ENCODE results near the gene STRN.

STRN gene

DNA sequence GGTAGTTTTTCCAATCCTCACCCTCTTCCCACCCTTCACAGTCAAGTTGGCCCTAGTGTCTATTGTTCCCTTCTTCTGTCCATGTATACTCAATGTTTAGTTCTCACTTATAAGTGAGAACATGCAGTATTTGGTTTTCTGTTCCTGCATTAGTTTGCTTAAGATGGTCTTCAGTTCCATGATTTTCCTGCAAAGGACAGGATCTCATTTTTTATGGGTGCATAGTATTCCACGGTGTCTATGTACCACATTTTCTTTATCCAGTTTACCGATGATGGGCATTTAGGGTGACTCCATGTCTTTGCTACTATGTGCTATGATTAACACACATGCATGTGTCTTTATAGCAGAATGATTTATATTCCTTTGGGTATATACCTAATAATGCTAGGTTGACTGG lies 104.4 kb downstream of the STRN start:
- no peak overlapping the region for H3K4me3 ChIP-seq (ENCODE audit: low read depth, low read length)
- DNase-seq (ENCODE audit: low read depth), result no peak
- TF ChIP-seq MYC (IDR thresholded peaks at IDR 0.05; ENCODE audit: low read depth, low read length) (no peak), POLR2A (IDR thresholded peaks at IDR 0.05; ENCODE audit: extremely low read depth, insufficient read length) (no peak)
- TF ChIP-seq, protein P1, sequence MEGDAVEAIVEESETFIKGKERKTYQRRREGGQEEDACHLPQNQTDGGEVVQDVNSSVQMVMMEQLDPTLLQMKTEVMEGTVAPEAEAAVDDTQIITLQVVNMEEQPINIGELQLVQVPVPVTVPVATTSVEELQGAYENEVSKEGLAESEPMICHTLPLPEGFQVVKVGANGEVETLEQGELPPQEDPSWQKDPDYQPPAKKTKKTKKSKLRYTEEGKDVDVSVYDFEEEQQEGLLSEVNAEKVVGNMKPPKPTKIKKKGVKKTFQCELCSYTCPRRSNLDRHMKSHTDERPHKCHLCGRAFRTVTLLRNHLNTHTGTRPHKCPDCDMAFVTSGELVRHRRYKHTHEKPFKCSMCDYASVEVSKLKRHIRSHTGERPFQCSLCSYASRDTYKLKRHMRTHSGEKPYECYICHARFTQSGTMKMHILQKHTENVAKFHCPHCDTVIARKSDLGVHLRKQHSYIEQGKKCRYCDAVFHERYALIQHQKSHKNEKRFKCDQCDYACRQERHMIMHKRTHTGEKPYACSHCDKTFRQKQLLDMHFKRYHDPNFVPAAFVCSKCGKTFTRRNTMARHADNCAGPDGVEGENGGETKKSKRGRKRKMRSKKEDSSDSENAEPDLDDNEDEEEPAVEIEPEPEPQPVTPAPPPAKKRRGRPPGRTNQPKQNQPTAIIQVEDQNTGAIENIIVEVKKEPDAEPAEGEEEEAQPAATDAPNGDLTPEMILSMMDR (IDR thresholded peaks at IDR 0.05; ENCODE audit: low read depth, low read length), result no peak
- TF ChIP-seq, protein P2, sequence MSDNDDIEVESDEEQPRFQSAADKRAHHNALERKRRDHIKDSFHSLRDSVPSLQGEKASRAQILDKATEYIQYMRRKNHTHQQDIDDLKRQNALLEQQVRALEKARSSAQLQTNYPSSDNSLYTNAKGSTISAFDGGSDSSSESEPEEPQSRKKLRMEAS (IDR thresholded peaks at IDR 0.05; ENCODE audit: low read depth, low read length), result no peak

DNA sequence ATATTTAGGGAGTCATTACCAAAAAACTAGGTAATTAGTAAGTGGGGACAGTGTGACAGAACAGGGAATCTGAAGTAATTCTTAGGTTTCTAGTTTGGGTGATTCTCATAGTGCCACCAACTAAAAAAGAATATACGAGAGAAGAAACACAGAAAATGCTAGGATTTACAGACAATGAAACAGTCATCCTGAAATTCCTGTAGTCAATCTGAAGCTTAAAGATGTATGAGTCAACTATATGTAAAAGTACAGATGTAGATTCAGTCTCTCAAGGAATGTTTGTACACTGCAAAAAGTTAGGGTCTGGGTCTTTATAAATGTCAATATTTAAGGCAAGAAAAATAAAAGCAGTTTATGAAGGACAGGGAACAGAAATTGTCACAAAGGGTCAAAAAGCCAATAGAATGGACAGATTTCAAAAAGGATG lies 107.0 kb downstream of the STRN start:
- no peak for DNase-seq (ENCODE audit: low read depth)
- TF ChIP-seq, protein P2 (IDR thresholded peaks at IDR 0.05; ENCODE audit: low read depth, low read length), result no peak
- TF ChIP-seq POLR2A (IDR thresholded peaks at IDR 0.05; ENCODE audit: extremely low read depth, insufficient read length) (no peak), MYC (IDR thresholded peaks at IDR 0.05; ENCODE audit: low read depth, low read length) (no peak)
- TF ChIP-seq, protein P1 (IDR thresholded peaks at IDR 0.05; ENCODE audit: low read depth, low read length), result no peak
- H3K4me3 ChIP-seq (ENCODE audit: low read depth, low read length), result no peak overlapping the region

DNA sequence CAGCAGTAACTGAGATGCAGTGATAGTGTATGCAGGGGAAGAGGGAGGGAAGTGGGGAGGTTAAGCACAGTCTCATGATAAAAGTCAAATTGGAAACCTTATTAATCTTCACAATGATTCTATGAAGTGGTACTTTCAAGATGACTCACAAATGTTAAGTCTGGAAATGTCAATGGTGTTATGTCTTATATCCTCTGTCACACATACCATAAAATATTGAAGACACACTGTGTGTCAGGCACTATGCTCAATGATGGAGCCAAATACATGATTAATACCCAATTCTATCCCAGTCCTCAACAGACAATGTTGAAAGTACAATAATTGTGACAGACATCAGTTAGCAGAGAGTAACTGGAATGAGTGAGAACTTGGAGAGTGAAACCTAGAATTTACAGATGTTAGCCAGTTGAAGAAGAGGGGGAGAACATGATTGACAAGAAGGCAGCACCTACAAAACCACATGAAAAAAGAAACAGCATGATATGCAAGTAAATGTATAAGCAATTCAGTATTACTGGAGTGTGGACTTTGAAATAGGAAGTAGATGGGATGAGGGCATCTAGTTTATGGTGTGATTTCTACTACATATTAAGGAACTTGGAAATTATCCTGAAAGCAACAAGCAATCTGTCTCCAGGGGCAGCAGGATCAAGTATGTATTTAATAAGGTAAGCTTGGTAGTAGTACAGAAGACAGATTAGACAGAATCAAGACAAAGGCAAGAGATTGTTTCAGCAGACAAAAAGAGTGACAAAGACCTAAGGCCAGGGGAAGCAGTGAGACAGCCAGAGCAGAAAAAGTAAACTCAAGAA lies 107.6 kb downstream of the STRN start:
- H3K4me3 ChIP-seq (ENCODE audit: low read depth, low read length), result no peak overlapping the region
- TF ChIP-seq, protein P1 (IDR thresholded peaks at IDR 0.05; ENCODE audit: low read depth, low read length), result no peak
- TF ChIP-seq POLR2A (IDR thresholded peaks at IDR 0.05; ENCODE audit: extremely low read depth, insufficient read length), result no peak
- TF ChIP-seq, protein P2 (IDR thresholded peaks at IDR 0.05; ENCODE audit: low read depth, low read length), result no peak
- no peak for TF ChIP-seq MYC (IDR thresholded peaks at IDR 0.05; ENCODE audit: low read depth, low read length)
- no peak for DNase-seq (ENCODE audit: low read depth)

DNA sequence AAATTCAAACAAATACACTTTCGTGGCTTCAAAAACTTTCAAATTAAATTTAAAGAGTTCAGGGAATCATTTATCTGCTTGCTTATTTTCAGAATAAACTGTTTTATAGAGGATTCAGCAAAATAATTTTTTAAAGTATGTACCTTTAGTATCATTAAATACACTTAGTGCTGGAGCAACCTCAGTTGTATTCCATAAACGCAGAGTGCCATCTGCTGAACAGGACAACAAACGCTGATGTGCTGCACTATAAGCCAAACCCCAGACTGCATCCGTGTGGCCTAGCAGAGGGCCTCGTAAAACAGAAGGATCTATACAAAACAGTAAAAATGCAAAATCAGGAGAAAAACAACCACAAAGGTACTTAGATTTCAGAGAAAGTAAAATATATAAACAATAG lies 108.6 kb downstream of the STRN start:
- DNase-seq (ENCODE audit: low read depth), result no peak
- TF ChIP-seq, protein P2 (IDR thresholded peaks at IDR 0.05; ENCODE audit: low read depth, low read length), result no peak
- TF ChIP-seq POLR2A (IDR thresholded peaks at IDR 0.05; ENCODE audit: extremely low read depth, insufficient read length) (no peak), MYC (IDR thresholded peaks at IDR 0.05; ENCODE audit: low read depth, low read length) (no peak)
- TF ChIP-seq, protein P1 (IDR thresholded peaks at IDR 0.05; ENCODE audit: low read depth, low read length), result no peak

DNA sequence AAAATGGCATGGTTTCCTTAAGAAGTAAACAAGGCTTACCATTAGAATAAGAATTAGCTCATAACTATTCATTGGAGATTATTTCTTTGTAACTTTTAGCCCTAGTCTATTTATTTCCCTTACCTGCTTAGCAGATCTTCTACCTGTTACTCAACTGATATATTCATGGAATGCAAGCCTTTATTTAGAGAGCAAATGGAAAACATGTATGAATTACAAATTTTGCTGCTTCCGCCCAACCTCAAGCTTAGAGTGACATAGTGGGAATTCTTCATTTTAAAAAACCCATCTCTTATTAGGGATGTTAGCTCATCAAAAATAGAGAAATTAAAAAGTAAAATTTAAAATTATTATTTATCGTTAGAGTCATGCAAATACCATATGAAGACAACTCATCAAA lies 110.9 kb downstream of the STRN start:
- TF ChIP-seq MYC (IDR thresholded peaks at IDR 0.05; ENCODE audit: low read depth, low read length) (no peak), POLR2A (IDR thresholded peaks at IDR 0.05; ENCODE audit: extremely low read depth, insufficient read length) (no peak)
- TF ChIP-seq, protein P2 (IDR thresholded peaks at IDR 0.05; ENCODE audit: low read depth, low read length), result no peak
- TF ChIP-seq, protein P1 (IDR thresholded peaks at IDR 0.05; ENCODE audit: low read depth, low read length), result no peak
- H3K4me3 ChIP-seq (ENCODE audit: low read depth, low read length), result no peak overlapping the region
- no peak for DNase-seq (ENCODE audit: low read depth)

More for the DNA sequence above, 108.6 kb downstream of the STRN start:
- no peak overlapping the region for H3K4me3 ChIP-seq (ENCODE audit: low read depth, low read length)

Measured in NB4 (cell line).